ENCODE data around the gene FOXP1.

Gene FOXP1

GRCh38 chr3:71156062-71156665, 427.4 kb downstream of the FOXP1 start:
- no peaks in the 10 kb centered on the region for H3K36me3 ChIP-seq (ENCODE audit: low read length)
- H3K4me3 ChIP-seq (ENCODE audit: insufficient read depth, low read length, poor library complexity, severe bottlenecking), result no peak overlapping the region
- H3K9me2 ChIP-seq (replicated peaks; ENCODE audit: insufficient read depth, low read length), result no peaks in the 10 kb centered on the region
- no peak overlapping the region for H3K9ac ChIP-seq (ENCODE audit: low read length)
- H3K27ac ChIP-seq (ENCODE audit: low read depth, low read length), result no peak overlapping the region
- no peaks in the 10 kb centered on the region for H4K20me1 ChIP-seq (ENCODE audit: low read depth, low read length)
- no peaks in the 10 kb centered on the region for H3K27me3 ChIP-seq (ENCODE audit: low read length)
- TF ChIP-seq CTCF (IDR thresholded peaks at IDR 0.05; ENCODE audit: insufficient read depth, low read length, poor library complexity, severe bottlenecking), result no peak
- no peak for TF ChIP-seq EZH2phosphoT487 (conservative IDR thresholded peaks at IDR 0.05; ENCODE audit: low read length)
- no peaks in the 10 kb centered on the region for H3K79me2 ChIP-seq (ENCODE audit: insufficient read depth, low read length)
- H3K4me2 ChIP-seq (ENCODE audit: low read depth, low read length, poor library complexity, severe bottlenecking), result no peak overlapping the region
- H3K9me3 ChIP-seq (ENCODE audit: insufficient read depth, low read length), result no peaks in the 10 kb centered on the region
- H2AFZ ChIP-seq (ENCODE audit: low read depth, low read length, severe bottlenecking), result no peak overlapping the region
- H3F3A ChIP-seq (ENCODE audit: insufficient read depth), result no peaks in the 10 kb centered on the region

GRCh38 chr3:71154846-71155245, 428.7 kb downstream of the FOXP1 start:
- H3K27ac ChIP-seq (ENCODE audit: low read depth, low read length), result no peak overlapping the region
- H3K79me2 ChIP-seq (ENCODE audit: insufficient read depth, low read length), result no peaks in the 10 kb centered on the region
- H4K20me1 ChIP-seq (ENCODE audit: low read depth, low read length), result no peaks in the 10 kb centered on the region
- no peak overlapping the region for H3K9ac ChIP-seq (ENCODE audit: low read length)
- no peak overlapping the region for H3K4me2 ChIP-seq (ENCODE audit: low read depth, low read length, poor library complexity, severe bottlenecking)
- no peak for TF ChIP-seq CTCF (IDR thresholded peaks at IDR 0.05; ENCODE audit: insufficient read depth, low read length, poor library complexity, severe bottlenecking)
- TF ChIP-seq EZH2phosphoT487 (conservative IDR thresholded peaks at IDR 0.05; ENCODE audit: low read length), result no peak
- no peak overlapping the region for H3K4me3 ChIP-seq (ENCODE audit: insufficient read depth, low read length, poor library complexity, severe bottlenecking)
- H3K9me3 ChIP-seq (ENCODE audit: insufficient read depth, low read length), result no peaks in the 10 kb centered on the region
- H3K9me2 ChIP-seq (replicated peaks; ENCODE audit: insufficient read depth, low read length), result no peaks in the 10 kb centered on the region
- H3K36me3 ChIP-seq (ENCODE audit: low read length), result no peaks in the 10 kb centered on the region
- H3K27me3 ChIP-seq (ENCODE audit: low read length), result no peaks in the 10 kb centered on the region
- H2AFZ ChIP-seq (ENCODE audit: low read depth, low read length, severe bottlenecking), result no peak overlapping the region
- no peaks in the 10 kb centered on the region for H3F3A ChIP-seq (ENCODE audit: insufficient read depth)

GRCh38 chr3:71153713-71154112, 429.8 kb downstream of the FOXP1 start:
- H3K4me2 ChIP-seq (ENCODE audit: low read depth, low read length, poor library complexity, severe bottlenecking), result no peak overlapping the region
- H3K9ac ChIP-seq (ENCODE audit: low read length), result no peak overlapping the region
- H3K9me3 ChIP-seq (ENCODE audit: insufficient read depth, low read length), result no peaks in the 10 kb centered on the region
- no peaks in the 10 kb centered on the region for H3K9me2 ChIP-seq (replicated peaks; ENCODE audit: insufficient read depth, low read length)
- no peaks in the 10 kb centered on the region for H3K36me3 ChIP-seq (ENCODE audit: low read length)
- H4K20me1 ChIP-seq (ENCODE audit: low read depth, low read length), result no peaks in the 10 kb centered on the region
- H3K4me3 ChIP-seq (ENCODE audit: insufficient read depth, low read length, poor library complexity, severe bottlenecking), result no peak overlapping the region
- H3K27me3 ChIP-seq (ENCODE audit: low read length), result no peaks in the 10 kb centered on the region
- no peaks in the 10 kb centered on the region for H3K79me2 ChIP-seq (ENCODE audit: insufficient read depth, low read length)
- no peak overlapping the region for H3K27ac ChIP-seq (ENCODE audit: low read depth, low read length)
- TF ChIP-seq CTCF (IDR thresholded peaks at IDR 0.05; ENCODE audit: insufficient read depth, low read length, poor library complexity, severe bottlenecking), result no peak
- no peak for TF ChIP-seq EZH2phosphoT487 (conservative IDR thresholded peaks at IDR 0.05; ENCODE audit: low read length)
- H2AFZ ChIP-seq (ENCODE audit: low read depth, low read length, severe bottlenecking), result no peak overlapping the region
- H3F3A ChIP-seq (ENCODE audit: insufficient read depth), result no peaks in the 10 kb centered on the region

Measured in SU-DHL-6 (cell line).